ENCODE measurements around the gene HABP4. TPM values are rescaled to one million over a fixed set of nuclear protein-coding genes. Genes with fewer than 3 reads are reported as not detected.

The HABP4 gene
- total and polyA plus RNA-seq, 5 donors = 17.1 to 21.7 (median 19.4) TPM

DNA sequence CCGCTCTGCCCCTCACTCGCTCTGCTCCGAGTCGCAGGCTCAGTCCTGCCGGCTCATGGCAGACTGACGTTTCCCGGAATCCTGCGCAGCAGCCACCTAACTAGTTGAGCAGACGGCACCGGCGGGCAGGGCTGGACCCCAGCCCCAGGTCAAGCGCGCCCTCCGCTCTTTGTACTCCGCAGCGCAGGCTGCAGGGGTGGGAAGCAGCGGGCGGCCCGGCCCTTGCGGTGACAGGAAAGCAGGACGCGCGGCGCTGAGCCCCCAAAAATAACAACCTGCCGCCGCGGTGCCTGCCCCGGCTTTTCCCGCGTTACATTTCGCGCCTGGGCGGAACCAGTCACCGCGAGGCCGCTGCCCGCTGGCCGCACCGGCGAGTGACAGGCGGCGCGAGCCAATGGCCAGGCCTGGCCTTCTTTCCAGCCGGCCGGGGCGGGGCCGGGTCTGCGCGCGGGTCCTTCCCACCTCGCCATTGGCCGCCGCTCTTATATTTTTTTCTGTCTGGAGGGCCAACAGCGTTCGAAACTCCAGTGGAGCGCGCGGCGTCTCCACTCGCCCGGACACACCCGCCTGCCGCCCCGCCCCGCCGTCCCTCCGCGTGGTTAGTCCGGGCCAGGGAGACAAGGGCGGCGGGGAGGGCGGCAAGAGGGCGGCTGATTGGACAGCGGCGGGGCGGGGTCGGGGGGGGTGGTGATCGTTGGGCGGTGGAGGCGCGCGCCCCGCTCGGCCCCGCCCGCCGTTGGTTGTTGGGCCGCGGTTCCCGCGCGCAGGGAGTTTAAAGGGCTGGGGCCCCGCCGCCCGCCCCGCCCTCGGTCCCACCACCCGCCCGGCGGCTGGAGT, 31.7 kb upstream of the HABP4 start, which contains the start of gene ZNF367:
Gene ZNF367, minus strand, starts transcription at position 288 of the 837 bp plus-strand sequence. CDS start 338 bp downstream, outside the sequence.
- intact Hi-C loops (cut with DNase I) = loop anchor here in 2 of 4 donors (2.0 to 10.0 kb wide), 2 partner anchors 32 to 74 kb away; partner anchors contain the start of gene HABP4 (in 1 of the 2)
- Histone ChIP-seq H3K9me3 (ENCODE audit: control insufficient read depth, low read length) (no peaks in the 10 kb centered on the region), H3K27me3 (ENCODE audit: control insufficient read depth, insufficient read depth) (no peaks in the 10 kb centered on the region), H3K4me3 (ENCODE audit: low read length) (peak within 1 kb of the TSS; percentile 89), H3K4me1 (ENCODE audit: control insufficient read depth, insufficient read depth, low read length) (no peaks in the 10 kb centered on the region), H3K27ac (ENCODE audit: low read length) (peak within 1 kb of the TSS; percentile 96)
- DNase-seq (peak; percentile 99), ATAC-seq (peak; percentile 95 to 96)
- WGBS = under 1% methylated on average over 100 of the region's 100 CpGs

DNA sequence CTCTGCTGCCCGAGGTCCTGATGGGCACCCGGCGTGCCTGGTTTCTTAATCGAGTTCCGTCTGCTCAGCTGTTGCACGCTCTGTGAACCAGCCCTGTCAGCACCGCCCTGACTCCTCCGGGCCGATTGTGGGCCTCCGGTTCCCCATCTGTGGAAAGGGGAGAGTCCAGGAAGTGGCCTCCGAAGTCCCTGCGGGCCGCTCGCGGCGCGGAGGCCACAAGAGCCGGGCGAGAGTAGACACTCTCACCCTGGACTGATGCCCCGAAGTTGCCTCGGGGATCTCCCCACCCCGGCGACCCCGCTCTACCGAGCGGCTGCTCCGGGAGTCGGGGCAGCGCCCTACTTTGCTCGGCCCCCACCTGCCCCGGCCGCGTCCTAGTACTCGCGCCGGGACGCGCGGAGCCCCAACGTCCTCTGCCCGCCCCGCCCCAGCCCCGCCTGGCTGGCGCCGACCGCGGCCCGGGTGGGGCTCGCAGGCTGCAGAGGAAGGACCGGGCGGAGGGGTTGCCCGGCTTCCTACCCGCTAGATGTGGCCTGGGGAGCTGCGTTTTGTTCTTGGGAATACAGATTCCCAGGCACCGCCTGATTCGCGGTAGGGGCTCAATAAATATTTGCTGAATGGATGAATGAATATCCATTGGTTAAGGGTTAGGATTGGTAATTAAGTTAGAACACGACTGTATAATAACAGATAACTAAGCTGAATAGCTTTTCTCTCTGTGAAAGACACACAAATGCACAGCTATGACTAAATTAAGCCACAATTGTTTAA, 30.9 kb upstream of the HABP4 start:
- H3K27me3 ChIP-seq (ENCODE audit: control insufficient read depth, insufficient read depth) = no peaks in the 10 kb centered on the region
- DNase-seq (peak; percentile 77 to 93 (median 92)), ATAC-seq (peak; percentile 83 to 84)
- intact Hi-C loops (cut with DNase I) = loop anchor here in 2 of 4 donors (2.0 to 10.0 kb wide), 2 partner anchors 32 to 74 kb away; partner anchors contain the start of gene HABP4 (in 1 of the 2)
- H3K9me3 ChIP-seq (ENCODE audit: control insufficient read depth, low read length) = no peaks in the 10 kb centered on the region
- no peaks in the 10 kb centered on the region for H3K4me1 ChIP-seq (ENCODE audit: control insufficient read depth, insufficient read depth, low read length)
- under 1% methylated on average over 58 of the region's 58 CpGs for WGBS
- peak overlapping the region; percentile 73 for H3K4me3 ChIP-seq (ENCODE audit: low read length)
- H3K27ac ChIP-seq (ENCODE audit: low read length) = peak overlapping the region; percentile 96

DNA sequence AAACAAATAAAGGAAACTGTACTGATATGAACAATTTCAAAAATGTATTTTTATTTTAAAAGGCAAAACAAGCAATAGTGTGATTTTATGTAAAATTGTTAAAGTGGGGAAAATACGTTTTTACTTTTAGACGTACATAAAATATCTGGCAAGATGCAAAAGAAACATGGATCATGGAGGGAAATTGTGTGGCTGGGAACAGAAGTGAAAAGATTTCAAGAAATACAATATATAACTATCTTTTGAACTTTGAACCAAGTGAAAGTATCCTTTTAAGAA, 30.3 kb upstream of the HABP4 start:
- WGBS = 35% methylated on average over 2 of the region's 2 CpGs
- DNase-seq (no peak), ATAC-seq (no peak)
- peak overlapping the region; percentile 73 for H3K4me3 ChIP-seq (ENCODE audit: low read length)
- no peaks in the 10 kb centered on the region for H3K9me3 ChIP-seq (ENCODE audit: control insufficient read depth, low read length)
- H3K27me3 ChIP-seq (ENCODE audit: control insufficient read depth, insufficient read depth) = no peaks in the 10 kb centered on the region
- intact Hi-C loops (cut with DNase I) = loop anchor here in 2 of 4 donors (2.0 to 10.0 kb wide), 2 partner anchors 31 to 75 kb away; partner anchors contain the start of gene HABP4 (in 1 of the 2)
- no peaks in the 10 kb centered on the region for H3K4me1 ChIP-seq (ENCODE audit: control insufficient read depth, insufficient read depth, low read length)
- H3K27ac ChIP-seq (ENCODE audit: low read length) = no peak overlapping the region

DNA sequence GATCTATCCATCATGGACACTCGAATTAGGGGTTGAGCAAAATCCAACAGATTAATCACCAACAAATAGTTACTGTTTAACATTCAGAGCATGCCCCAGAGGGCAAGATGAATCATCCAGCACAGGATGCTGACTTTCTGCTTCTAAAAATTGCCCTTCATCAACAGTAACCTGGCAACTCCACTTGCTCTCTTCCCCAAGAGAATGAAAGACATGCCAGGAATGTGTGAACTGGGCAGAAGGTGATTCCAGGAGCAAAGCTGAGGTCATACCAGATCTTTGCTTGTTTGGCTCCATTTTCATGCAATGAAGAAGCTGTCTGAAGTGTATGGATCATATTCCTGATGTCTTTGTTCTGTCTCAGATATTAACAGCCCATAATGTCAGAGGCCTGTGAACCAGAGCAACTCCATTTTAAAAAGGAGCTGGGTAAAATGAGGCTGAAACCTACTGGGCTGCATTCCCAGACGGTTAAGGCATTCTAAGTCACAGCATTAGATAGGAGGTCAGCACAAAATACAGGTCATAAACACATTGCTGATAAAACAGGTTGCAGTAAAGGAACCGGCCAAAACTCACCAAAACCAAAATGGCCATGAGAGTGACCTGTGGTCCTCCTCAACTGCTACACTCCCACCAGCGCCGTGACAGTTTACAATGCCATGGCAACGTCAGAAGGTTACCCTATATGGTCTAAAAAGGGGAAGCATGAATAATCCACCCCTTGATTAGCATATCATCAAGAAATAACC, 29.3 kb upstream of the HABP4 start:
- Histone ChIP-seq H3K4me1 (ENCODE audit: control insufficient read depth, insufficient read depth, low read length) (no peaks in the 10 kb centered on the region), H3K4me3 (ENCODE audit: low read length) (no peak overlapping the region), H3K9me3 (ENCODE audit: control insufficient read depth, low read length) (no peaks in the 10 kb centered on the region), H3K27ac (ENCODE audit: low read length) (peak overlapping the region; percentile 89), H3K27me3 (ENCODE audit: control insufficient read depth, insufficient read depth) (no peaks in the 10 kb centered on the region)
- intact Hi-C loops (cut with DNase I) = no loop called here
- DNase-seq (no peak), ATAC-seq (peak; percentile 6 to 10)
- WGBS = 45% methylated on average over 6 of the region's 6 CpGs

DNA sequence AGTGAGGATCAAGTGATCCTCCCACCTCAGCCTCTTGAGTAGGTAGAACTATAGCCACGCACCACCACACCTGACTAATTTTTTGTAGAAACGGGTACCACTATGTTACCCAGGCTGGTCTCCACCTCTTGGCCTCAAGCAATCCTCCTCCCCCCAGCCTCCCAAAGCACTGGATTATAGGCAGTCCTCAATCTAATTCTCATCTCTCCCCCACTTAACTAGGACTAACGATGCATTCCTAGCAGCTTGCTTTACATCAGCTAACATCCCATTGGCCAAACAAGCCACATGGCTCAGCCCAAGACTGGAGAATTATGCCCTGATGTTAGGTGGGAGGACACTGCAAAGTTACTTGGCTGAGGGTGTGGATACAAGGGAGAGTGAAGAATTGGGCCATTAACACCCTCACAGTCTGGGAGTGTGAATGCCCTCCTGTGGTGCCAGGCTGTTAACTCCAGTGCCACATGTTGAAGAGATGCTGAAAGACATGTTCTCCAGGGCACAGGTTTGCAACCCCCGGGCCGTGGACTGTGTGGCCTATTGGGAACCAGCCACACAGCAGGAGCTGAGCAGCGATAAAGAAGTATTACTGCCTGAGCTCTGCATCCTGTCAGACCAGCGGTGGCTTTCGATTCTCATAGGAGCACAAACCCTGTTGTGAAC, 26.5 kb upstream of the HABP4 start:
- H3K27ac ChIP-seq (ENCODE audit: low read length) = no peak overlapping the region
- DNase-seq = no peak
- ATAC-seq = no peak
- H3K9me3 ChIP-seq (ENCODE audit: control insufficient read depth, low read length) = no peaks in the 10 kb centered on the region
- intact Hi-C loops (cut with DNase I) = no loop called here
- H3K27me3 ChIP-seq (ENCODE audit: control insufficient read depth, insufficient read depth) = no peaks in the 10 kb centered on the region
- 77% methylated on average over 8 of the region's 8 CpGs for WGBS
- H3K4me1 ChIP-seq (ENCODE audit: control insufficient read depth, insufficient read depth, low read length) = no peaks in the 10 kb centered on the region
- H3K4me3 ChIP-seq (ENCODE audit: low read length) = no peak overlapping the region

DNA sequence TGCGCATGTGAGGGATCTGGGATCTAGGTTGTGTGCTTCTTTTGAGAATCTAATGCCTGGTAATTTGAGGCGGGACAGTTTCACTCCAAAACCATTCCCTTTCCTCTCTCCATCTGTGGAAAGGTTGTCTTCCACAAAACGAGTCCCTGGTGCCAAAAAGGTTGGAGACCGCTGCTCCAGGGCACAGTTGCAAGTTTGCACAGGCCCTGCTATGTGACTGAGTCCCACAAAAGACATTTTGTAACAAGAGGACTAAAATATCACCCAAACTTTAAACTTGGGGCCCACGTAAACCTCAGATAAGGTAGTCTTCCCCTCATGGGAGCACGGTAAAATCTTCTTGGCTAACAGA, 26.0 kb upstream of the HABP4 start:
- Histone ChIP-seq H3K4me3 (ENCODE audit: low read length) (no peak overlapping the region), H3K9me3 (ENCODE audit: control insufficient read depth, low read length) (no peaks in the 10 kb centered on the region), H3K4me1 (ENCODE audit: control insufficient read depth, insufficient read depth, low read length) (no peaks in the 10 kb centered on the region), H3K27me3 (ENCODE audit: control insufficient read depth, insufficient read depth) (no peaks in the 10 kb centered on the region), H3K27ac (ENCODE audit: low read length) (no peak overlapping the region)
- intact Hi-C loops (cut with DNase I) = no loop called here
- 81% methylated on average over 6 of the region's 6 CpGs for WGBS
- DNase-seq (no peak), ATAC-seq (no peak)

DNA sequence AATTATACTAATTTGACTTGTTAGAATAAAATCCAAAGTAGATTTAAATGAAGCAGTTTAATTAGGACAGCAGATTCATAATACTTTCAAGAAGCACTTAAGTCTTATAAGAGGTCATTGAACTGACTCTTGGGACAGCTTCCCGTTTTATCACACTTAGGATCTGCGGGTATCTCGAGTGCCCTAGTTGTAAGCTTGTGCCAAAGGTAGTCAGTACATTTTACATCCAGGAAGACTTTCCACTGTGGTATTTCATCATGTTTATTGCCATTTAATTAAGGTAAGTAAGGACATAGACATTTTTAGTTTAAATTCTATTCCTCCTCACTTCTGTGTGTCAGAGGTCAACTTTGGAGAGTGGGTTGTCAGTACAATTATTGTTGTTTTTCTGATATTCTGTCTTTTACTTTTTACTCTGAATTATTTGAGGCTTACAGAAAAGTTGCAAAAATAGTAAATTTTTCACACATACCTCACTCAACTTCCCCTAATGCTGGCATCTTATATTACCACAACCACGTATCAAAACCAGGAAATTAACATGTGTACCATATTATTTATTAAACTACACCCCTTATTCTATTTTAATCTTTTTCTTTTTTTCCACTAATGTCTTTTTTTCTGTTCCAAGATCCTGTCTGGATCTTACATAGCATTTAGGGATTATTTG, 24.3 kb upstream of the HABP4 start:
- Histone ChIP-seq H3K27ac (ENCODE audit: low read length) (no peak overlapping the region), H3K4me1 (ENCODE audit: control insufficient read depth, insufficient read depth, low read length) (no peaks in the 10 kb centered on the region), H3K4me3 (ENCODE audit: low read length) (no peak overlapping the region), H3K9me3 (ENCODE audit: control insufficient read depth, low read length) (no peaks in the 10 kb centered on the region), H3K27me3 (ENCODE audit: control insufficient read depth, insufficient read depth) (no peaks in the 10 kb centered on the region)
- ATAC-seq (no peak), DNase-seq (no peak)
- WGBS = 67% methylated on average over 4 of the region's 4 CpGs
- intact Hi-C loops (cut with DNase I) = no loop called here

DNA sequence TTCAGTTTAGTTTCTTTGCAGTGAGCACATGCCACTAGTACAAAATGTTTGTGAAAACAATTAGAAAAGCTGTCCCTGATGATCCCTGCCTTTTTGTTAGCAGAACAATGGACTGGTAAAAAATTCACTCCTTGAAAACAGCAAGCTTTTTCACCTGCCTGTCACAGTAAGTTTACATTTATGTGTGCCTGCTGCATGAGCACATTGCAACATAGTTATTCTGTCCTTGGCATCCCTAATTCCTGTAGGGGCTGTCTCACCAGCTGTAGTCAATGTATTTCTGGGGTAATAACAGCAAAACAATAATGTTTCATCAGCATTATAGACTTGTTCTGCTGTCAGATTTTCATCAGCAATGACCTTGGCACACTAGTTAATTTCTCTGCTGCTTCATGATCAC, 20.2 kb upstream of the HABP4 start:
- Histone ChIP-seq H3K27ac (ENCODE audit: low read length) (no peak overlapping the region), H3K27me3 (ENCODE audit: control insufficient read depth, insufficient read depth) (no peaks in the 10 kb centered on the region), H3K4me1 (ENCODE audit: control insufficient read depth, insufficient read depth, low read length) (no peaks in the 10 kb centered on the region), H3K9me3 (ENCODE audit: control insufficient read depth, low read length) (no peaks in the 10 kb centered on the region), H3K4me3 (ENCODE audit: low read length) (no peak overlapping the region)
- DNase-seq = no peak
- intact Hi-C loops (cut with DNase I) = no loop called here
- ATAC-seq = no peak

DNA sequence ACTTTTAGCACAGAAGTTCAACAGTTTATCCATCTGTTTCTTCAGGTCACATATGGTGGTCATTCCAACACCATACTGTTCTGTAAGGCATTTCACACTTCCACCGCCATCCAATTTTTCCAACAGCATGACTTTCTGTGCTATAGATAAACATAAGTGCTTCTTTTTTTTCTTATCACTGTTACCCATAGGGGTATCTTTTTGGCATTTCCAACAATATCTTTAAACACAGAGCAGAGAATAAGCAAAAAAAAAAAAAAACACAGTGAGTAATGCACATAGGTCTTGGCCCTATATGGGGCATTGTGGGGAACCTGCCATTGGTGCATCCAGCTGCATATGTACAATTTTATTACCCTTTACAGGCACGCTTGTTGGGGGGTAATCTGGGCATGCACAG, 19.6 kb upstream of the HABP4 start:
- intact Hi-C loops (cut with DNase I) = no loop called here
- ATAC-seq = no peak
- Histone ChIP-seq H3K9me3 (ENCODE audit: control insufficient read depth, low read length) (no peaks in the 10 kb centered on the region), H3K27me3 (ENCODE audit: control insufficient read depth, insufficient read depth) (no peaks in the 10 kb centered on the region), H3K4me3 (ENCODE audit: low read length) (no peak overlapping the region), H3K27ac (ENCODE audit: low read length) (no peak overlapping the region), H3K4me1 (ENCODE audit: control insufficient read depth, insufficient read depth, low read length) (no peaks in the 10 kb centered on the region)
- WGBS = 81% methylated on average over 2 of the region's 2 CpGs
- no peak for DNase-seq

DNA sequence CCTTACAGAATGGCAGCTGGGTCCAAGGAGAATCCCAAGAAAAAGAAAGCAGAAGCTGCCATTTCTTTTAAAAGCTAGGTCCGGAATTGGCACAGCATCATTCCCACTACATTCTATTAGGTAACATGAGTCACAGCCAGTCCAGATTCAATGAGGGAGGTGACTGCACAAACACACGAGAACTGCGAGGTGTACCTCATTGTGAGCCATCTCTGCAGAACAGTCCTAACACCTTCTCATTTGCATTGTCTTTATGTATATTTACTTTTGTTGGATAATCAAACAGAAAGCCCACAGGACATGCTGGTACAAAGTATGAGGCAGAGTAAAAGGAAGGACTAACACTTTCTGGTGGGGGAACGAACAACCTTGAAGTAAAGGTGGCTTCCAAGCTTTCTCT, 14.6 kb upstream of the HABP4 start:
- DNase-seq (no peak), ATAC-seq (no peak)
- WGBS = 98% methylated on average over 4 of the region's 4 CpGs
- Histone ChIP-seq H3K4me1 (ENCODE audit: control insufficient read depth, insufficient read depth, low read length) (no peaks in the 10 kb centered on the region), H3K27me3 (ENCODE audit: control insufficient read depth, insufficient read depth) (no peaks in the 10 kb centered on the region), H3K4me3 (ENCODE audit: low read length) (no peak overlapping the region), H3K27ac (ENCODE audit: low read length) (no peak overlapping the region), H3K9me3 (ENCODE audit: control insufficient read depth, low read length) (no peaks in the 10 kb centered on the region)
- intact Hi-C loops (cut with DNase I) = no loop called here

Measured in right cardiac atrium (tissue), 5 donors.